Lung microvascular endothelial cell (primary cell): ENCODE measurements around the gene MAST3. TPM values are rescaled to one million over a fixed set of nuclear protein-coding genes. Genes with fewer than 3 reads are reported as not detected.

ENCODE experiments used
- DNase-seq, 2 donors: peaks; one replicate each; pipeline versions ENCODE4 v3.0.0 to v3.0.0-alpha.2; 2010; ENCODE audit warnings: low read depth in 2 of 2
- total RNA-seq: library from RNA; depleted of rRNA; stranded (reverse); fragments of >200 nt; gene quantifications from 2 replicates; pipeline ENCODE4 v1.2.1, GENCODE V29; 2014

The MAST3 gene
- 1.1 and 2.0 TPM in 2 replicates for total RNA-seq

- peak; percentile 72 to 82 for DNase-seq
These were observed at the start of gene MAST3 for GRCh38 chr19:18097217-18097992. Gene MAST3 (plus strand): TSS chr19:18097778. CDS start chr19:18097793, 15 bp downstream.

- DNase-seq = peak; percentile 43 to 98
These were observed 48.2 kb upstream of the MAST3 start for GRCh38 chr19:18049385-18049784.

- no peak for DNase-seq
These were observed 45.7 kb upstream of the MAST3 start for GRCh38 chr19:18051887-18052286.

GRCh38 chr19:18053576-18054219 is 43.9 kb upstream of the MAST3 start:
- DNase-seq = peak; percentile 46 to 63

GRCh38 chr19:18055967-18056366 is 41.6 kb upstream of the MAST3 start:
- no peak for DNase-seq

GRCh38 chr19:18057557-18057956 is 40.0 kb upstream of the MAST3 start:
- DNase-seq = peak; percentile 11 to 28

- peak; percentile 73 to 86 for DNase-seq
These were observed 39.2 kb upstream of the MAST3 start for GRCh38 chr19:18058208-18059009.

- DNase-seq = no peak
These were observed 38.3 kb upstream of the MAST3 start for GRCh38 chr19:18059297-18059696.

GRCh38 chr19:18059902-18060301 is 37.7 kb upstream of the MAST3 start:
- no peak for DNase-seq

- no peak for DNase-seq
These were observed 37.1 kb upstream of the MAST3 start for GRCh38 chr19:18060472-18060871.

- DNase-seq = no peak
These were observed 35.5 kb upstream of the MAST3 start for GRCh38 chr19:18062028-18062427.

- DNase-seq = no peak
These were observed 34.1 kb upstream of the MAST3 start for GRCh38 chr19:18063463-18063862.

- no peak for DNase-seq
These were observed 32.4 kb upstream of the MAST3 start for GRCh38 chr19:18065173-18065495.

- DNase-seq = no peak
These were observed 29.2 kb upstream of the MAST3 start for GRCh38 chr19:18068395-18068794.

GRCh38 chr19:18069383-18069782 is 28.2 kb upstream of the MAST3 start:
- no peak for DNase-seq

GRCh38 chr19:18070181-18070580 is 27.4 kb upstream of the MAST3 start:
- DNase-seq = no peak

- DNase-seq = no peak
These were observed 25.2 kb upstream of the MAST3 start for GRCh38 chr19:18072335-18072734.

GRCh38 chr19:18073197-18073596 is 24.4 kb upstream of the MAST3 start:
- no peak for DNase-seq

- DNase-seq = no peak
These were observed 23.4 kb upstream of the MAST3 start for GRCh38 chr19:18074192-18074591.

GRCh38 chr19:18083929-18084684 is 13.5 kb upstream of the MAST3 start:
- DNase-seq = no peak

GRCh38 chr19:18085702-18086457 is 11.7 kb upstream of the MAST3 start:
- DNase-seq = no peak
